Panc1 (cell line): ENCODE measurements around the gene CCDC9B. TPM values are rescaled to one million over a fixed set of nuclear protein-coding genes. Genes with fewer than 3 reads are reported as not detected.

Source experiments
- ATAC-seq: fragments of 200-7000 bp; cut with Tn5 transposase; 2 replicates; pipeline ENCODE4 v1.9.1; 2020; ENCODE audit warnings: mild to moderate bottlenecking, moderate library complexity
- BruUV-seq: library from RNA; stranded (reverse); fragments of 400-500 nt; replicated peaks from 2 replicates; lab custom pipeline; 2021; lab: Mats Ljungman, UMichigan
- CTCF ChIA-PET: fragments of 300-600 bp; sonication (Branson Sonifier 250); formaldehyde crosslinking; loops from one replicate; lab custom pipeline; 2022; ENCODE audit warnings: antibody characterized with exemption; lab: Charles Lee
- POLR2A ChIA-PET: fragments of 300-600 bp; sonication (Branson Sonifier 250); formaldehyde crosslinking; loops from one replicate; lab custom pipeline; 2022; ENCODE audit warnings: antibody characterized with exemption; lab: Charles Lee
- DNase-seq: peaks from one replicate; pipeline ENCODE4 v3.0.0-alpha.2; 2010; ENCODE audit warnings: low read depth, low spot score
- H3K27ac ChIP-seq: 2 replicates; pipeline ENCODE4 v1.5.1; 2011; ENCODE audit warnings: mild to moderate bottlenecking, low read length, inconsistent platforms
- H3K27me3 ChIP-seq: fragments of 200-500 bp; sonication (Bioruptor generic); 2 replicates; pipeline ENCODE4 v1.6.0; 2014; ENCODE audit warnings: low read length, inconsistent platforms; ENCODE audit not compliant: control insufficient read depth, insufficient read depth
- H3K36me3 ChIP-seq: fragments of 200-500 bp; sonication (Bioruptor generic); 2 replicates; pipeline ENCODE4 v1.5.1; 2014; ENCODE audit warnings: inconsistent platforms, mild to moderate bottlenecking, low read length, moderate library complexity; ENCODE audit not compliant: control insufficient read depth, insufficient read depth
- H3K4me1 ChIP-seq: 2 replicates; pipeline ENCODE4 v1.5.1; 2011; ENCODE audit warnings: inconsistent platforms, mild to moderate bottlenecking, low read length, moderate library complexity; ENCODE audit not compliant: control insufficient read depth, insufficient read depth
- H3K4me3 ChIP-seq, 2 experiments: 2 replicates each; pipeline ENCODE4 v1.5.1; 2011 to 2012; ENCODE audit warnings: low read depth in 2 of 2, low read length in 2 of 2, mild to moderate bottlenecking in 2 of 2, inconsistent platforms in 1 of 2, moderate library complexity in 1 of 2
- H3K9me3 ChIP-seq: fragments of 200-500 bp; sonication (Bioruptor generic); 2 replicates; pipeline ENCODE4 v1.5.1; 2014; ENCODE audit warnings: low read depth, mild to moderate bottlenecking, inconsistent platforms, low read length, moderate library complexity; ENCODE audit not compliant: control insufficient read depth, insufficient read depth
- POLR2AphosphoS5 ChIP-seq: IDR thresholded peaks from 2 replicates; pipeline ENCODE4 v1.6.1; 2012; ENCODE audit warnings: mild to moderate bottlenecking, low read depth, low read length, moderate library complexity
- SIN3A ChIP-seq: IDR thresholded peaks from 2 replicates; pipeline ENCODE4 v1.6.1; 2012; ENCODE audit warnings: low read depth, mild to moderate bottlenecking, low read length, moderate library complexity, borderline replicate concordance; ENCODE audit not compliant: insufficient read depth
- TCF7L2 ChIP-seq: IDR thresholded peaks from 2 replicates; pipeline ENCODE4 v1.6.1; 2011; ENCODE audit warnings: mild to moderate bottlenecking, low read depth, low read length, inconsistent platforms
- in situ Hi-C: cut with HindIII; loops from 2 replicates; pipeline ENCODE4 v1.10.0; 2016; ENCODE audit warnings: low sequenced_read_pairs, low pct_unique_long_range_greater_than_20kb
- intact Hi-C: fragments of 100-400 bp; cut with micrococcal nuclease; formaldehyde crosslinking; loops from one replicate; pipeline ENCODE4 v1.10.0; 2022; ENCODE audit not compliant: unreplicated experiment
- total RNA-seq: library from RNA; stranded (reverse); gene quantifications from one replicate; pipeline ENCODE4 v1.2.1, GENCODE V29; 2021; ENCODE audit not compliant: unreplicated experiment
- TF ChIP-seq, protein P1 (sequence below), 2 experiments: IDR thresholded peaks; 2 replicates each; pipeline ENCODE4 v1.6.1; 2011 to 2012; ENCODE audit warnings: low read depth in 2 of 2, control low read depth in 1 of 2, low read length in 1 of 2, mild to moderate bottlenecking in 1 of 2, moderate library complexity in 1 of 2; ENCODE audit not compliant: insufficient read depth in 1 of 2
- TF ChIP-seq, protein P2 (sequence below): fragments of 450-650 bp; IDR thresholded peaks from 2 replicates; pipeline ENCODE4 v1.5.1; 2017; ENCODE audit warnings: mild to moderate bottlenecking

CCDC9B gene
- total RNA-seq, 1 experiment from 2014 or later, result 55.9 TPM

DNA sequence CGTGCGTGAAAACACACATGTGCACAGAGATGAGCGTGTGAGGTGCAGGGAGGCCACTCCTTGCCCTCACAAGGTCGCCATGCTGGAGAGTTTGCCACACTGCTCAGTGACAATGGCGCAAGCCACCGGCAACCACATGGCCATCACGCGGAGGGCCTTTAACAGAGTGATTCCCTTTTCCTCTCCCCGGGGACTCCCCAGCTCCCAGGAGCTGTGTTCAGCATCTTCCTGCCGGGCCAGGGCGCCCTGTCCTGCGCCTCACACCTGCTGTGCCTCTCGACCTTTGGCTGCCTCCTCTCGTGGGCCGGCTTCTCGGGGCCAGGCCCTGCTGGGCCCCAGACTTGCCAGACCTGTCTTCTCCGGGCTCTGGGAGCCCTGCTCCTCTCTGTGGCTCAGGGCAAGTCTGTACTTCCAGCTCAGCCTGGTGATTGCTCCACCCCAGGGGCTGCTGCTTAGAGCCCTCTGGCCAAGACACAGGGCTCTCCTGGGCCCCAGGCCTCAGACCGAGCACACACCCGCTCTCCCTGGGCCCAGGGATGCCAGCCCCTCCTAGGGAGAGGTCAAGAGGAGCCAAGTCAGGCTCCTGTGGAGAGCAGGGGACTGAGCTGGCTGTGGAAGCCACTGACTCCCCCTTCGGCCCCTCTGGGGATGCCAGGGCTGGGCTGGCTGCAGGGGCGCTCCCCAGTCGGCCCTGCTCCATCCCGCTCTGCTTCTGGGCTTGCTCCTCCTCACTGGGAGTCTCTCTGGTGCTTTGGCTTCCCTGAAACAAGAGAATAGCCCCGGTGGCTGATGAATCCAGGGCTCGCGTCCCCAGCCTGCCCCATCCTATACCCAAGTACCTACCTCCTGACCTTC is 5.6 kb downstream of the CCDC9B start:
- TF ChIP-seq, protein P1, sequence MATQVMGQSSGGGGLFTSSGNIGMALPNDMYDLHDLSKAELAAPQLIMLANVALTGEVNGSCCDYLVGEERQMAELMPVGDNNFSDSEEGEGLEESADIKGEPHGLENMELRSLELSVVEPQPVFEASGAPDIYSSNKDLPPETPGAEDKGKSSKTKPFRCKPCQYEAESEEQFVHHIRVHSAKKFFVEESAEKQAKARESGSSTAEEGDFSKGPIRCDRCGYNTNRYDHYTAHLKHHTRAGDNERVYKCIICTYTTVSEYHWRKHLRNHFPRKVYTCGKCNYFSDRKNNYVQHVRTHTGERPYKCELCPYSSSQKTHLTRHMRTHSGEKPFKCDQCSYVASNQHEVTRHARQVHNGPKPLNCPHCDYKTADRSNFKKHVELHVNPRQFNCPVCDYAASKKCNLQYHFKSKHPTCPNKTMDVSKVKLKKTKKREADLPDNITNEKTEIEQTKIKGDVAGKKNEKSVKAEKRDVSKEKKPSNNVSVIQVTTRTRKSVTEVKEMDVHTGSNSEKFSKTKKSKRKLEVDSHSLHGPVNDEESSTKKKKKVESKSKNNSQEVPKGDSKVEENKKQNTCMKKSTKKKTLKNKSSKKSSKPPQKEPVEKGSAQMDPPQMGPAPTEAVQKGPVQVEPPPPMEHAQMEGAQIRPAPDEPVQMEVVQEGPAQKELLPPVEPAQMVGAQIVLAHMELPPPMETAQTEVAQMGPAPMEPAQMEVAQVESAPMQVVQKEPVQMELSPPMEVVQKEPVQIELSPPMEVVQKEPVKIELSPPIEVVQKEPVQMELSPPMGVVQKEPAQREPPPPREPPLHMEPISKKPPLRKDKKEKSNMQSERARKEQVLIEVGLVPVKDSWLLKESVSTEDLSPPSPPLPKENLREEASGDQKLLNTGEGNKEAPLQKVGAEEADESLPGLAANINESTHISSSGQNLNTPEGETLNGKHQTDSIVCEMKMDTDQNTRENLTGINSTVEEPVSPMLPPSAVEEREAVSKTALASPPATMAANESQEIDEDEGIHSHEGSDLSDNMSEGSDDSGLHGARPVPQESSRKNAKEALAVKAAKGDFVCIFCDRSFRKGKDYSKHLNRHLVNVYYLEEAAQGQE (IDR thresholded peaks at IDR 0.05; ENCODE audit: insufficient read depth in 1 of 2, low read depth in 2 of 2, low read length in 1 of 2), result no peak
- H3K27ac ChIP-seq, result no peak overlapping the region
- no TSS peak for BruUV-seq
- no peaks in the 10 kb centered on the region for H3K27me3 ChIP-seq
- intact Hi-C loops (no loop called here), in situ Hi-C loops (no loop called here)
- H3K36me3 ChIP-seq, result no peaks in the 10 kb centered on the region
- DNase-seq (no peak), ATAC-seq (no peak)
- no peak overlapping the region for H3K4me3 ChIP-seq
- ChIA-PET POLR2A (no interaction called here), CTCF (no interaction called here)
- H3K9me3 ChIP-seq, result no peaks in the 10 kb centered on the region
- peaks cover 26% of the 10 kb centered on the region for H3K4me1 ChIP-seq

DNA sequence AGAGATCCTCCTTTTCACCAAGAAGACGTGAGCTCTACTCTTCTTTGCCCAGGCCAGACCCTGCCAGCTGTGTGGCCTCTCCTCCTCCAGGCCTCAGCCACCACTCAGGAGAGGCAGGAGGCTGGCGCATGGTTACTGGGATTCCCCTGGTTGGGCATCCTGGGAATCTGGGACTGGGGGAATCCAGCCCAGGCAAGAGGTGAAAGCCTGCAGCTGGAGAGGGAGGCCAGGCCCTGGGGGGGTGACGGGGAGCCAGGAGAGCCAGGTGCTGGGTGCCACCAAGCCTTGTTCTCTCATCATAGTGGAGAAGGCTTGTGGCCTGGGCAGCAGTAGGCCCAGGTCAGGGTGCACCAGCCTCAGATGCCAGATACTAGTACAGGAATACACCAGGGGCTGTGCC is 6.2 kb downstream of the CCDC9B start:
- no peaks in the 10 kb centered on the region for H3K36me3 ChIP-seq
- H3K4me3 ChIP-seq, result no peak overlapping the region
- ATAC-seq (no peak), DNase-seq (no peak)
- no TSS peak for BruUV-seq
- H3K9me3 ChIP-seq, result no peaks in the 10 kb centered on the region
- intact Hi-C loops (no loop called here), in situ Hi-C loops (no loop called here)
- no peaks in the 10 kb centered on the region for H3K27me3 ChIP-seq
- H3K27ac ChIP-seq, result no peak overlapping the region
- CTCF ChIA-PET, result no interaction called here
- H3K4me1 ChIP-seq, result peaks cover 20% of the 10 kb centered on the region
- TF ChIP-seq, protein P2, sequence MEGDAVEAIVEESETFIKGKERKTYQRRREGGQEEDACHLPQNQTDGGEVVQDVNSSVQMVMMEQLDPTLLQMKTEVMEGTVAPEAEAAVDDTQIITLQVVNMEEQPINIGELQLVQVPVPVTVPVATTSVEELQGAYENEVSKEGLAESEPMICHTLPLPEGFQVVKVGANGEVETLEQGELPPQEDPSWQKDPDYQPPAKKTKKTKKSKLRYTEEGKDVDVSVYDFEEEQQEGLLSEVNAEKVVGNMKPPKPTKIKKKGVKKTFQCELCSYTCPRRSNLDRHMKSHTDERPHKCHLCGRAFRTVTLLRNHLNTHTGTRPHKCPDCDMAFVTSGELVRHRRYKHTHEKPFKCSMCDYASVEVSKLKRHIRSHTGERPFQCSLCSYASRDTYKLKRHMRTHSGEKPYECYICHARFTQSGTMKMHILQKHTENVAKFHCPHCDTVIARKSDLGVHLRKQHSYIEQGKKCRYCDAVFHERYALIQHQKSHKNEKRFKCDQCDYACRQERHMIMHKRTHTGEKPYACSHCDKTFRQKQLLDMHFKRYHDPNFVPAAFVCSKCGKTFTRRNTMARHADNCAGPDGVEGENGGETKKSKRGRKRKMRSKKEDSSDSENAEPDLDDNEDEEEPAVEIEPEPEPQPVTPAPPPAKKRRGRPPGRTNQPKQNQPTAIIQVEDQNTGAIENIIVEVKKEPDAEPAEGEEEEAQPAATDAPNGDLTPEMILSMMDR, result no peak
- no peak for TF ChIP-seq TCF7L2
- no peak for TF ChIP-seq SIN3A
- TF ChIP-seq POLR2AphosphoS5, result no peak
- TF ChIP-seq, protein P1 (IDR thresholded peaks at IDR 0.05; ENCODE audit: insufficient read depth in 1 of 2, low read depth in 2 of 2, low read length in 1 of 2), result no peak
- POLR2A ChIA-PET, result no interaction called here
